GM03348 (cell line): ENCODE measurements around the gene RTN1.

ENCODE experiments used
- DNase-seq: peaks from one replicate; pipeline ENCODE4 v3.0.0; 2012; ENCODE audit warnings: low spot score

RTN1 gene

DNA sequence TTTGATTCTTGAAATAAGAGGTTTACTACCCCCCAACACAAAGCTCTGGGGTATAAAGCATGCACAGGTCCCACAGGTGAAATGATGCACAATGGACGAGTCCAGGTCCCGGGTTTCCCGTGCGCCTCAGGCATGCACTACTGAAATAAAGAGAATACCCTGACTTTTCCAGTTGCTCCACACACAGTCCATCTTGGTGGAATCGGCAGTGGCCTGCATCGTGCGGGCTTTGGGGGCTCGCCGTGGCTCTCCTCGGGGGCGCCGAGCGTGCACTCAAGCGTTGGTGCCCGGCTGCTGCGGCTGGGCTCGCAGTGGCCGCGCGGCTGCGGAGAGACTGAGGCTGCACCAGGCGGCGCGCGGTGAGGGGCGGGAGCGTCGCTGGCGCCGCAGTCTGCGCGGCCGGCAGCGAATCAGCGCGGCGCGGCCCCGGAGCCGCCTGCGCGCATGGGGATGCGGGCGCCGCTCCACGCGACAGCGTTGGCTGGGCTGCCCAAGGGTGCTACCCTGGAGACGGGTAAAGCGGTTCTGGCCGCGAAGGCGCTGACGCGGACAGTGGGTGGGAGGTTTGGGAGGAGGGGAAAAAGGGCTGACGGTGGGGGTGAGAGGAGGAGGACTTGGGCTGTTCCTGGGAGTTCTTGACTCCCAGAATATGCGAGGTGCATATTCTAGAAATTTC lies 240.2 kb downstream of the RTN1 start:
- peak; percentile 48 for DNase-seq

- no peak for DNase-seq
Observed at GRCh38 chr14:59629444-59630287, 240.9 kb downstream of the RTN1 start.

DNA sequence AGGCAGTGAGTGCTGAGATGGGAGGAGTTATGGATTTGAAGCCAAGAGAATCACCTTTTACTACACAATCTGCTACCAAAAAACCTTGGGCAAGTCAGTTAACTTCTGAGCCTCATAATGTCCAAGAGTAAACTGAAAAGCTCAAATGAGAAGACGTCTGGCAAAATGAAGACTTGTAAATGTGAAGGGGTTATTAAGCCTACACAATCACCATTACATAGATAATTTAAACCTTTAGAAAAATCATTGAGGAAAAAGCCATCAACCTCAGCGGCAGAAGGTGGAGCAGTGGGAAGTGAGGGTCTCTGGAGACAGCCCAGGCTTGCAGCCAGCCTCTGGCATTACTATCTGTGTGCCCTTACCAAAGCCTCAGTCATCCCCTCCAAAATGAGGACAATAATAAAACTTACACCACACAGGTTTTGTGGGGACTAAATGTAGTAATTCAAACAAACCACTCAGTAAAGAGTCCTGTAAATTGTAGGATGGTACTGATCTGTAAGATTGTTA lies 243.5 kb downstream of the RTN1 start:
- DNase-seq = no peak

- no peak for DNase-seq
Observed at GRCh38 chr14:59622631-59623030, 247.9 kb downstream of the RTN1 start.

- no peak for DNase-seq
Observed at GRCh38 chr14:59619061-59619460, 251.5 kb downstream of the RTN1 start.

- DNase-seq = no peak
Observed at GRCh38 chr14:59601056-59601455, 269.5 kb downstream of the RTN1 start.

DNA sequence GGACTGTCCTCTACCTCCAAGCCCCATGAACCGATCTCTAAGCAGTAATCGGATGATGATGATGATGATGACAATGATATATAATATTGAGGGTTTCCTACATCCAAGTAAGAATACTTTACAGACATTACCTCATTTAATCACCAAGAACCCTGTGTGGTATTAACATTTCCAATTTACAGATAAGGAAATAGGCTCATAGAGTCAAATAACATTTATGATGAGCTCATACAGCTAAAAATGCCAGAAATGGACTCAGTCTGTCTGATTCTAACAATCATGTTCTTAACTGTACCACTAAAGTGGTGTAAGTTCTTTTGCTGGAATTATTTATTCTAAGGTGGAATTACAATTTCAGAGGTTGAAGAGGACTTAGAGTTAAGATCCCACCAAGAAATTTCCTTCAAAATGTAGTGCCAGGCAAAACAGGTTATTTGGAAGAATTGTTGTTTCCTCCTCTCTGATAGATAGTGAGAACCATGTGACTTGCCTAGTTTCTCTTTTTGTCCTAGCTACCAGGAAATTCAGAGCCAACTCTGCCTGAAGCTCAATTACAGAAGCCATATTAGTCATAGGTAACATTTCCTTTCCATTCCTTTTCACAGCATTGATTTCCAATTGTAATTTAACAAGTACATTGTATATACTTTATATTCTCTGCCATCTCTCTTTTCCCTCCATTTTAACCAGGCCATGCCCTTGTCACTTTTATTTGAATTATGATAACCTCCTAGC lies 270.2 kb downstream of the RTN1 start:
- no peak for DNase-seq

GRCh38 chr14:59595071-59595470 lies 275.5 kb downstream of the RTN1 start:
- no peak for DNase-seq

DNA sequence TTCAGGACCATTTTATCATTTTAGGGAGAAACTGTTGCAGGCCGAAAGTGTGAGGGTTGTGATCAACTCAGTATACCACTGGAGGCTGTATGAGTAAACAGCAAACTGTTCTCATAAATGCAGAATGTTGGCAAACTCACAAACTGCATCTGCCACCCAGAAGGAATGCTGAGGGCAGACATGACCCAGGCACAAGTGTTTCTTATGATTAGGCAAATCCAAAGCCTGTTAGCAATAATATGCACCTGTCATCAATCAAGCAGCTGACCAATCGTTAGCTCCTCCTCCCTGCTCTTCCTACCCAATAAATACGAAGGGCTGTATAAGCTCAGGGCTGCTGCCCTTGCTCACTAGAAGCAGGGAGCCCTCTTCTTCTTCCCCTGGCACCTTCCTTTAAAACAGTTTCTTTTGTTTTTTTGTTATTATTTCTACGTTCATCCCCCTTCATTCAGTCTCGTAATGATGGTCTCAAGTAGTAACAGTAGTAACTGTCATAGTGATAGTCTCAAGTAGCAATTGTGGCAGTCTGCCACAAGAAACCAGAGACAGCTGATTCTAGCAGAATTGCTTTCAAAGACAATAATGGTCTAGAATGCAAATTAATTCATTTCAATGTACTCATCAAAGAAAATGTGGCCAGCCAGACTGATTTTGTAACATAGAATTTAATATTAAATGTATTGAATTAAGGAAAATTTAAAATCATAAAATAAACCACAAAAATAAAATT lies 278.8 kb downstream of the RTN1 start:
- DNase-seq = no peak

DNA sequence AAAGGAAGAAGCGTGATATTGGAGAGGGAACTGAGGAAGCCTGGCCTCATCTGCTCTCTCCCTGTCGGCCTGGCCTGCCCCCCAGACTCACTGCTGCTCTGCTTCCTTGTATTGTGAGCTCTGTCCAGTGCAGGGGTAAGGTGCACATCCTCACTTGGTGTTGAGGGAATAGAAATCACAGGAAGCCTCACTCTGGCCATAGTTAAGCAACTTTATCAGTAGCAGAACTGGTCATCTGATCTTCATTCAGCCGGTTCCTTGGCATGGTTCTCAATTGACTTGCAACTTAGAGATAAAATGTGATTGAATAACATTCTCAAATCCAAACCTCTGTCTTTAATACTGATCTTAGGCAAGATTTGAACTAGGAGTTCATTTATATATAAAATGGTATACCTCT lies 282.5 kb downstream of the RTN1 start:
- DNase-seq = no peak

DNA sequence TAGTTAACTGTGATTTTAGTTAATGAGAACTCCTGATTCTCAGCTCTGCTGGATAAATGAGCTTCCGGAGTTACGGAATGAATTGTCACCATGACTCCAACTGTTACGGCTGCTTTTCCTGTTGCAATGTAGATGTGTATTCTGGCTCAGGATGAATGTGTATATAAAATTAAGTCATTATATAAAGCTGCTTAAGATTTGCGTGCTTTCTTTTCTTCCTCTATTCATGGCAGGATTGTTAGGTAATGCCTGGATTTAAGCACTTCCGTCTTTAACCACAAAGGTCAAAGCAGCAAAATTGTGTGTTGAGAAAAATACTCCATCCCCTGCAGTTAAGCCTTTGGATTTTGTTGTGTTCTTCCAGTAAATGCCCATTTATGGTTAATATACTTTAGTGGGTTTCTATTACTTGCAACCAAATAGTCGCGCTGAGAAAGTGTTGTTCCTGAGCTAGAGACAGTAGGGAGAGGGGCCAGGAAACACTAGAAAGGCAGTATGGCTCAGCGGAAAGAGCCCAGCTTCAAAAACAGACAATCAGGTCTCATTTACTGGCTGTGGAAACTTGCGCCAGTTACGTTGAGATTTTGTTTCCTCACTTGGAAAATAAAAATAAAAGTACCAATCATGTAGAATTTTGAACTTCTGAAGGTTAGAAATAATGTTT lies 284.6 kb downstream of the RTN1 start:
- DNase-seq = no peak

- DNase-seq = peak; percentile 19
Observed at GRCh38 chr14:59583755-59584154, 286.8 kb downstream of the RTN1 start.

DNA sequence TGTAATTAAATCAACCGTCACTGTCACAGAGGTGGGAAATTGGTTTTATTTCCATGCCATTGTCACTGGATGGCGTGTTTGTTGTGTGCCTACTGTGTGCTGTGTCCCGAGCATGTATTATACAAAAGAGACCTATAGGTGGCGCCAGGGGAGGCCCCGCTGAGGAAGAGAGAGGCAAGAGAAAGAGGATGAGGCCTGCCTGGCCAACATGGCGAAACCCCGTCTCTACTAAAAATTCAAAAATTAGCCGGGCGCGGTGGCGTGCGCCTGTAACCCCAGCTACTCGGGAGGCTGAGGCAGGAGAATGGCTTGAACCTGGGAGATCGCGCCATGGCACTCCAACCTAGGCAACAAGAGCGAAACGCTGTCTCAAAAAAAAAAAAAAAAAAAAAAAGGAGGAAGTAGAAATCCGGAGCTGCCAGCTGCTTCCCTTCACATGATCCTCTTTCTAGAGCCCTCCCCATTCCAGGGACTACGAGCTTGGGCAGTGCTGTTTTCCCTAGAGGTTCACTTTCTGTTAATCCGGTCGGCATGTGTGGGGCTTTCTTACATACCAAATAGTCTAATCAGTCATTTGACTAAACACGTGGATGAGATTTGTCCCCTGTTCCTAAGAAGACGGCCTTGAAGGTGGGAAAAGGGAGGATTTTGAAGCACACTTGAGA lies 287.6 kb downstream of the RTN1 start:
- no peak for DNase-seq

DNA sequence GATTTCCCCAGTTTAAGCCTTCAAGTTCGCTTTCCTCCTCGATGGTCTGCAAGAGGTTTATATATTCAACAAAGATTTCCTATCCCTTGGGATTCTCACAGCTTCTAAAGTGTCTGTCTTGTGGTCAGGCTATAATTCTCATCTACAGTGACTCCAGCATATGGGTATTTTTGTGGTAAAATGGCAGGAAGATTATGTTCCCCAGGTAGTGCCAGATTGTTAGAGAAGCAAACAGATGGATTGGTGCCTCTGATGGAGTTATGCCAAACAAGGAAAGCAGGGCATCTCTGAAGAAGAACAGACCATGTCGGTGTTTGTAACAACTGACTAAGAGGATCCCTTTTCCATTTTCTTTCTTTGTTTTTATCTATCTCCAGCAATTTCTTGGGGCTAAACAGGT lies 288.4 kb downstream of the RTN1 start:
- DNase-seq = no peak

GRCh38 chr14:59580911-59581310 lies 289.7 kb downstream of the RTN1 start:
- DNase-seq = no peak

DNA sequence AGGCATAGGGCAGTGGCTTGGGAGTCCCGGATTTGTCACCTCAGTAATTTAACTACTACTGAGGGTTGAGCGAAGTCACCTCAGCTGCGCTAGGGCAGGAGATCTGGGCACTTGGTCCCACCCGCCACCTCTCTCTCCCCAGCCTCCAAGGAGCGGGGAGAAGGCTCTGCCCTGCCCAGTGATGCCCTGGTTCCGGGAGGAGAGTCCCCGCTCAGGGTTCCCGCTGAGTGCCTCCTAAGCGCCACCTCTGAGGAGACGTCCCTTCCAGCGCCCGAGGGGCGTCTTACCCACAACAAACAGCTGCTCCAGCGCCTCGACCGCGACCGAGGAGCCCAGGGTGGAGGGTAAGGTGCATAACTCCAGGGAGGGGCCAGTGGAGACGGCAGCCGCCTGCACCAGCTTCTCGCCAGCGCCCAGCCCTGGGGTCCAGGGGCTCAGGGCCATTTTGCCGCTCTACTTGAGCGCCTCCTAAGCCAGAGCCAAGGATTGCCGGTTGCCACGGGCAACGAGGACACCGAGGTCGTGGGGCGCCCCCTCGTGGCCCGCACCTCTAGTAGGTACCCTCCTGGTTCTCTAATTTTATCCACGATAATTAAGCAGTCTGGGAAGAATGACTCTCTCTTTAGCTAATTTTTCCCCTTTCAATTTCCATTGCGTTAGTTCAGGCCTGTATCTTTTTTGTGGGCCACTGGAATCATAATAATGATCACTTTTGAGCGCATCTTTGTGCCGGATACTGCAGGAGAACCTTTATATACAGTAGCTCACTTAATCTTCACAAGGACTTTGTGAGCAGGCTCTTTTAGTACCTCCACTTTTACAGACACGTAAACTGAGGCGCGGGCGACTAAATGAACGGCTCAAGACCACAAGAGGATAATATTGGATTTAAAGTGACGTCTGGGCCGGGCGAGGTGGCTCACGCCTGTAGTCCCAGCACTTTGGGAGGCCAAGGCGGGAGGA lies 294.0 kb downstream of the RTN1 start, which contains the start of gene CCDC175:
Gene CCDC175, minus strand, starts transcription at position 481 of the 963 bp plus-strand sequence. Its CDS starts 37 bp downstream, at position 444.
- DNase-seq = peak; percentile 87

DNA sequence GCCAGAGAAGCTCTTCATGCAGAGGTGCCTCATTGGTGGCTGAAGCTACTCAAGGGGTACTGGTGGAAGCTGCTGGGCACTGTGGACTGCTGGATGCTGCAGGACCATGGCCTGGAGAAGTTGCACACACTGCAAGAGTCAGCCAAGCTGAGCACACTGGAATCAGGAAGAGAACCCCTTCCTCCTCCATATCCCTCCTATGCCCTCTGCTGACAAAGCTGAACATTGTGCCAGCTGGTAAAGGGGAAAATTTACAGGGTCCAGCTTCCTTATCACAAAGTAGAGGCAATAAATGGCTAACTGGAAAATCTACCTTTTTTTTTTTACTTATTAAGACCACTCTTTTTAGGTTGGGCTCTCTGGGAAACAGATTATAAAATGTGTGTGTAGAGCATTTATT lies 300.5 kb downstream of the RTN1 start:
- no peak for DNase-seq

- no peak for DNase-seq
Observed at GRCh38 chr14:59566725-59567124, 303.9 kb downstream of the RTN1 start.

GRCh38 chr14:59566296-59566695 lies 304.3 kb downstream of the RTN1 start:
- no peak for DNase-seq

DNA sequence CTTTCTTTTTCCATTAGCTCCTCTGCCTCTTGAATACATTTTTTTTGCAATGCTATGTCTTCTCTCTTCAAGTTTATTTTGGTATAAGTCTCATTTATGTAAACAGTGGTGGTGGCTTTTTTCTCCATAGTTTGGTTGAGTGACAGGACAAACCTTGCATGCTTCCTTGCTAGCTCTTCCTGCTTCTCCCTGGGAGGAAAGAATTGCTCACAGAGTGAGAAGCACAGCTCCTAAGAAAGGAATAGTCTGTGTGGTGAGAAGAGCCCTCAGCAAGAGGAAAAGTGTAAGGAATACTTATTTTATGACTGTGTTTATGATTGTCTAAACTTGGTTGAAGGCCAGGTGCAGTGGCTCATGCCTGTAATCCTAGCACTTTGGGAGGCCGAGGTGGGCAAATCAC lies 305.5 kb downstream of the RTN1 start:
- no peak for DNase-seq
